Activated CD4-positive, alpha-beta T cell treated with anti-CD3 and anti-CD28 coated beads for 24 hours (primary cell): ENCODE results near the gene MFSD11.
"Not testable (repeated sequence)": the region's sequence is repeated elsewhere in the genome, so short reads cannot be mapped to it uniquely, and the experiment has no call there.

ENCODE experiments used
- DNase-seq, 2 donors: peaks; one replicate each; pipeline ENCODE4 v3.0.0-alpha.2; 2020; ENCODE audit warnings: low read depth in 2 of 2

The MFSD11 gene

DNA sequence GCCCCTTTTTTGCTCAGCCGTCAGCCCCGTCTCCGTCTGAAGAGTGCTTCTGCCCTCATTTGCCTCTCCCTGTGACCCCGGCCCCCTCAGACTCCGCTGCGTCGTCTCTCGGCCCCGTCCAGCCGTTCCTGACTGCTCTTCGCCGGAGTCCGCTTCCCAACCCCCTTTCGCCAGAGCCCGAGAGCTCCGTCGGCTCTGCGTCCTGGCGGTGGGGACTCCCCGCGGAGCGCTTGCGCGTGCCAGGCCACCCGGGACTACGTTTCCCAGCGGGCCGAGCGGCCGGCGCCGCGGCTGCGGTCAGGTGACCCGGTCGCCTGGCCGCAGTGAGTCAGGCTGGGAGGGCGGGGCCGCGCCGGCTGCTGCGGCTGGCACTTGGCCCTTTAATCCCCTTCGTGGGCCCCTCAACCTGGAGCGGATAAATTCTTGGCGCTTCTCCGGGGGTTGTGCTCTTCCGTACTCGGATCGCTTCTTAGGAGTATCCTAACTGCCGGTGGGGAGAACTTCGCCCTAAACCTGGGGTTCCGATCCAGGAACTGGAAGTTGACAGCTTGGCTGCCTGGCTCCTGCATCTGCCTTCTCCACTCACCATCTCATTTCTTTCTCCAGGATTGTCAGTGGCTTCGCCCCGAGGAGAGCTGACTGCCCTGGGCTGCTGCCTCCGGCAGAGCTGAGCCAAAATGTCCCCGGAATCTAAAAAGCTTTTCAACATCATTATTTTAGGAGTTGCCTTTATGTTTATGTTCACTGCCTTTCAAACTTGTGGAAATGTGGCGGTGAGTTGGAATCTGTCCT, at the start of gene MFSD11:
MFSD11 (plus strand) TSS at position 444 of the 792 bp plus-strand sequence; CDS start at position 678, 234 bp downstream.
- peak; percentile 82 to 83 for DNase-seq

DNA sequence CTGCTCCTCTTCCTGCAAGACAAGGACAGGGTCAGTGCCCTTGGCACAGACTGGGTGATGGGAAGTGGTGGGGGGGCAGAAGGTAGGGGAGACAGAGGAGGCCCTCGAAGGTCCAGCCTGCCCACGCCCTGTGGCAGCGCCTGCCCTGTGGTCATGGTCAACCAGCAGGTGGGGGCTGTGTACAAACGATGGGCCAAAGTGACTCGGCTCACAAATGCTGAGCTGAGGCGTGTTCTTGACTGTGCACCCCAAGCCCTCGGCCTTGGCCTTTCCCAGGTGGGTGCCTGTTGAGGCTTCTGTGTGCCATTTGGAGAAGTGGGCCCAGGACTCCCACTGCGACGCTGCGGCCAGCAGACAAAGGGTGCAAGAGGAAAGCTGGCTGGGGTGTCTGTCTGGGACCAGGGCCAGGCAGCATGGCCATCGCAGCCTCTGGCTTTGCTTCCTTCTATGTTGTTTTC, 49.7 kb upstream of the MFSD11 start:
- DNase-seq, result no peak

DNA sequence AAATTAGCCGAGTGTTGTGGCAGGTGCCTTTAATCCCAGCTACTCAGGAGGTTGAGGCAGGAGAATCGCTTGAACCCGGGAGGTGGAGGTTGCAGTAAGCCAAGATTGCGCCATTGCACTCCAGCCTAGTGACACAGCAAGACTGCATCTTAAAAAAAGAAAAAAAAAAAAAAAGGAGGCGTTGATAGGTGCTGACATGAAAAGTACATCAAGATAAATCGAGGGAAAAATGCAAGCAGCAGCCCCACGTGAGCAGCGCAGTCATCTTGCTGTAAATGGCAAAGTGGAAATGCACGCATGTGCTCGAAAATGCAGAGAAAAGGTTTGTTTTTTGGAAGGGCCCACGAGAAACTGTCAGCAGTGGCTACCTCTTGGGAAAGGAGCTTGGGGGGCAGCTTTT, 48.1 kb upstream of the MFSD11 start:
- DNase-seq, result no peak

DNA sequence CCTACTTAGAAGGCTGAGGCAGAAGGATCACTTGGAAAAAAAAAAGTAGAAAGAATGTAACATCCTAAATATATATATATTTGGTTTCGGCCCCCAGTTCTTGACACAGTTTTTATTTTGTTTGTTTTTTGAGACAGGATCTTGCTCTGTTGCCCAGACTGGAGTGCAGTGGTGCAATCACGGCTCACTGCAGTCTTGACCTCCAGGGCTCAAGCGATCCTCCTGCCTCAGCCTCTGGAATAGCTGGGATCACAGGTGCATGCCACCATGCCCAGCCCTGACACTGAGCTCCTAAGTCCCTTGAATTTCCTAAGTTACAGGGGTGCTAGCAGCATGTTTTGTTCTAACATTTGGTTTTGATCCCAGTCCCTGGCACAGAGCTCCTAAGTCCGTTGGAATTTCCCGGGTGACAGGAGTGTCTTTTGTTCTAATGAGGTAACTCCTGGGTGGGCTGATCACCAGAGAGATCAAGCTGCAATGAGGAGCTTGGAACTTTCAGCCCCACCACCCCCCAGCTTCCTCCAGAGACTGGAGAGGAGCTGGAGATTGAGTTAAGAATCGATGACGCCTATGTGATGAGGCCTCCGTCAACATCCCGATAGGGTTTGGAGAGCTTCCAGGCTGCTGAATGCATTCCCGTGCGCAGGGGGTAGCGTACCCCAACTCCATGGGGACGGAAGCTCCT, 47.2 kb upstream of the MFSD11 start:
- DNase-seq, result no peak

DNA sequence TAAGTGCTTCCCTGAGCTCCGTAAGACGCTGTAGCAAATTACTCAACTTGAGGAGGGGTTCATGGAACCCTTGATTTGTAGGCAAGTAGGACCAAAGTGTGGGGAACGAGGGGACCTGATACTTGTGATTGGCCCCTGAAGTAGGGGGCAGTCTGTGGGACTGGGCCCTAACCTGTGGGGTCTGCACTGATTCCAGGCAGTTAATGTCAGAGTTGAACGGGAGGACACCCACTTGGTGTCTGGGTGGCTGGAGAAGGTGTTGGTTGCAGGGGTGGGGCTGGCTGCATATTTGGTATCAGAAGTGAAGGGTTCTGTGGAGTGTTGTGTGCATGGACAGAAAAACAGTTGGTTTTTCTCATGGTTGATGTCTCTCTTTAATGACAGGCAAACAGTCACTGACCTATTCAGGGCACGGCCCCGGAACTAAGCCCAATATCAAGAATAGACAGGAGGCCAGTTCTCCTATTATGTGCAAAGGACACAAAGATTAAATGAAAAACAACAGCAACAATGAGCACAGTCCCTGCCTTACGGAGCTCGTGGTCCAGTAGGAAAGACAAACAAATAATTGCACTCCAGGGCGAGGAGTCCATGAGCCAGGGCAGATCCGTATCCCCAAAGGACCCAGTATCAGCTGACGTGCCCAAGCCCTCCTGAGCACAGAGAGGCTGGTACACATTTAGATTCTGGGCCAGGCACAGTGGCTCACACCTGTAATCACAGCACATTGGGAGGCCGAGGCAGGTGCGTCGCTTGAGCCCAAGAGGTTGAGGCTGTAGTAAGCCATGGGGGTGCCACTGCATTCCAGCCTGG, 46.3 kb upstream of the MFSD11 start:
- DNase-seq, result no peak

DNA sequence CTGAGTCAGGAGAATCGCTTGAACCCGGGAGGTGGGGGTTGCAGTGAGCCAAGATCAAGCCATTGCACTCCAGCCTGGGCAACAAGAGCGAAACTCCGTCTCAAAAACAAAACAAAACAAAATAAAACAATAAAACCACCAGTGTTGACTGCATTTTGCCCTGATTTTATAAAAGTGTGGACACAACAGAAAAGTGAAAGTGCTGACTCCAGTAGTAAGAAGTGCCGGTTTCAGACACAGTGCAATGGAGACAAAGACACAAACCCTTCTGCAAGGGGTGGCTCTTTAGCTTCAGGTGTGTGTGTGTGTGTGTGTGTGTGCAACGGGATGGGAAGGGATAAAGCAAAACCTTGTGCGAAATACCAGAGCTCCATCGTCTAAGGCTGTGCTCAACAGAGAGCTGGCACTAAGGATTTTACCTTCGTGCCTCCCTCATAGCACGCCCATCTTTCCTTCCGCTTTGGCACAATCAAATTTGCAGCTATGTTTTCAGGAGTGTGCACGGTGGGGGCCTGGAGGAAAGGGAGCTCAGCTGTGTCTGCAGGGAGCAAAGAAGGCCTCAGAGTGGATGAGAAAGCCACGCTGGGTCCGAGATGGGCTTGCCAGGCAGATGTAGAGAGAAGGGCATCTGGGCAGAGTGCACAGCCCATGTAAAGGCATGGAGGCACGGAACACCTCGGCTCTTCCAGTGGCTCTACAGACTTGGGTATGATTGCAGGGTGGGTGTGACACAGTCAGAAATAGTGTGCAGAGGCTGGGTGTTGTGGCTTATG, 42.7 kb upstream of the MFSD11 start:
- DNase-seq, result no peak

DNA sequence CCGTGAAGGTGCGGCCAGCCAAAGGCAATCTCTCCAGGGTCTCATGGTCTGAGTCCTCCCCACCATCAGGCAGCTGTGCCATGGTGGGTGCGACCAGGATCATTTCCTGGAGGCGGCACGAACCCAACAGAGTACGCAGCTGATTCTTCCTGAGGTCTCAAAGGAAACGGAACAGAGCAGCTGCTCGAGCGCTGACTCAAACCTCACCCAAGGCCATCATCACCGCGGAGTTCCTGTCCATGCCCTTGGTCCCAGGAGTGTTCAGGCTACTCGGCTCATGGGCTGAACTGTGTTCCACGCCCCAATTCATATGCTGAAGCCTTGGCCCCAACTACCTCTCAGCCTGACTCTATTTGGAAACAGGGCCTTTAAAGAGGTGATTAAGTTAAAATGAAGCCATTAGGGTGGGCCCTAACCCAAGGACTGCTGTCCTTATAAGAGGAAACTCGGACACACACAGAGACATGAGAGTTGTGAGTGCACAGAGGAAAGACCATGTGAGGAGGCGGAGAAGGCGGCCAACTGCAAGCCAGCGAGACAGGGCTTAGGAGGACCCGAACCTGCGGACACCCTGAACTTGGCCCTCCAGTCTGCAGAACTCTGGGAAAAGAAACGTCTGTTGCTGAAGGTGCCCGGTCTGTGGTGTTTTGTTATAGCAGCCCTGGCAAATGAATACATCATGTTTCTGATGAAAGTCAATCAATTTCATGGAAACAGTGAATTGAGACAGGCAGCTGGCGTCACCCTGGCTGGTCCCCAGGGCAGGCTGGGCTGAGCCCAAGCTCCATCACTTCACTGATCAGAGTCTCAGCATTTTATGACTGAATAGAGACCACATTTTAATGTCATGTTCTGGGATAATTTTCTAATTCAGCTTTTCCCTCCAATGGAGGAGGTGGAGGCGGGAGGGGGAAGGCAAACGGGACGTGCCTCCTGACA, 40.9 kb upstream of the MFSD11 start:
- no peak for DNase-seq

DNA sequence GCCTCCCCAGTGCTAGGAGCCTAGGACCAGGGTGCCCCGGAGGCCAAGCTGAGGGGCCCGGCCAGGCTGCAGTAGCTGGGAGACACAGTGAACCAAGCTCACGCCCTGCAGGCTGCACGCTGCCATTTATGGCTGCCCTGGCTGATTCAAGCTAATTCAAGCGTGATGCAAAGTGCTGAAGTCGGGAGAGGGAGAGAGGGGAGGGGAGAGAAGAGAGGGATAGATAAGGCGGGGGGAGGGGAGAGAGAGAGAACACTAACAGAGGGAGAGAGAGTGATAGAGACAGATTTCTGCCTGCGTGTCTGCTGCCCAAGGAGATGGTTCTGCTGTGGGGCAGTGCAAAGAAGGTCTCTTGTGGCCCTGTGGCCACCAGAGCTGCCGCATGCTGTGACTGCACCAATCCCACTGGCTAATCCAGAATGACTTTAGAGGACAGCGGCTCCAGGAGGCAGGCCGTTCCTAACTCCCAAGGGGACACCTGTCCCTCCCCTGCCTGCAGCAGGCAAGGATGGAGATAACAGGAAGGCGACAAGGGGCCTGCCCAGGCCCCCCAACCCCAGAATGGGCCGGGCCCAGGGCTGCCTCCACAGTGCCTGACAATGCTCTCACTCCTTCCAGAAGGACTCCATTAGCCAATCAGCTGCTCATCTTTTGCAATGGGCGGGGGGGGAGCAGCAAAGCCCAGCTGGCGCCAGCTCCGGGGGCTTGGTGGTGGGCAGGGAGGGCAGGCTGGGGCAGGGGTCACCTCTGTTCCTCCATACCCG, 40.0 kb upstream of the MFSD11 start:
- DNase-seq, result no peak

DNA sequence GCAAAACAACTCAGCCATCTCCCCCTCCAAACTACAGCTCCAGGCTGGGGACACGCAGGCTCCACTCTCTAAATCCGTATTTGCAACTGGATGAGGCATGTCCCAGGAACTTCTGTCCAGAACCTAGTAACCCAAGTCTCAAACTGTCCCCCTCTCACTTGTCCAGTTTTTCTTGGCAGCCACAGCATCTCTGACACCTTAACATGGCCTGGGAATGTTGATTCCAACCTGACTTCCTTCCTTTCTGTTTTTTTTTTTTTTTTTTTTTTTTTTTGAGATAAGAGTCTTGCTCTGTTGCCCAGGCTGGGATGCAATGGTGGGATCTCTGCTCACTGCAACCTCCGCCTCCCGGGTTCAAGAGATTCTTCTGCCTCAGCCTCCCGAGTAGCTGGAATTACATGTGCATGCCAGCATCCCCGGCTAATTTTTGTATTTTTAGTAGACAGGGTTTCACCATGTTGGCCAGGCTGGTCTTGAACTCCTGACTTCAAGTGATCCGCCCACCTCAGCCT, 39.4 kb upstream of the MFSD11 start:
- DNase-seq, result not testable (repeated sequence)

DNA sequence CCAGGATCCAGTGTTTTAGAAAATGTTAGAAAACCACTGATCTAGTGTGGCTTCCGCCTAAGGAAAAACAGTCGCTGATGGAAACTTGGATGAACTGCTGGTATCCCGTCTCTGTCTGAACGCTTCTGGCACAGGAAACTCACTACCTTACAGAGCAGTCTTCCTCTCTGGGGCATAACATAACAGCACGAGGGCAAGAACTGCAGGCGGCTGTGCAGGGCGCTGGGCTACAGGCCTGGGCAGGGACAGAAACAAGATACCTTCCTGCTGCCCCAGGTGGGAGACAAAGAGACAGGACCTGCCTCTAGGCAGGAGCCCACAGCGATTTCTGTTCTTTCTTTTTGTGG, 37.7 kb upstream of the MFSD11 start:
- DNase-seq, result no peak

DNA sequence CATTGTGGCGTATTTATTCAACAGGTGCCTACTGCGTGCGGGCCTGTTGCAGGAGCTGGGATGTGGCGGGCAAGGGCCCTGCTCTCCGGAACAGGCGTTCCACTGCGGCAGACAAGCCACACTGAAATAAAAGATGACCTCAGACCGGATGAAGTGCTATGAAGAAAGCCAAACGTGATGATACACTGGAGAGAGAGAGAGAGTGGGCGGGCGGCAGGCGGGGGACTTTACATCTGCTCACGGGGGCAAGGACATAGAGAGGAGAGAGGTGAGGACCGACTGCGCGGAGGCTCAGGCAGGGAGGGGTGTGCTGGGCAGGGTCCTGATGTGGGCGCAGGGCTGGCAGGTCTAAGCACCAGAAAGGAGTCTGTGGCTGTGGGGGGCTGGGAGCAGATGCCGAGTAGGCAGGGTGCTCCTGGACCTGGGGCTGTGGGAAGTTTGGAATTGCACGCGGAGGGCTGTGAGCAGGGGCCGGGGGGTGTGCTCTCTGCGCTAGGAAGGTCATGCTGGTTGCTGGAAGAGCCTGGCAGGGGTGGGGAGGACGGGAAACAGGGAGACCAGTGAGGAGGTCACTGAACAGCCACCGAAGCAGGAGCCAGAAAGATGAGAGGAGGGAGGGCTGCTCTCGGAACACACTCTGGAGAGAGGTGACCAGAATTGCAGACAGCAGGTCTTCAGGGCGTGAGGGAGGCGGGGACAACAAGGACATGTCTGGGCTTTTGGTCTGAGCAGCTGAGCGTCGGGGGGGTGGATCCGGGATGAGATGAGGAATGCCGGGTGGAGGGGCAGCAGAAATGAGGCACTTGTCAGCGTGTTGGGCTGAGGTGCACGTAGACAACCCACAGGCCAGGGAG, 37.1 kb upstream of the MFSD11 start:
- DNase-seq, result no peak

DNA sequence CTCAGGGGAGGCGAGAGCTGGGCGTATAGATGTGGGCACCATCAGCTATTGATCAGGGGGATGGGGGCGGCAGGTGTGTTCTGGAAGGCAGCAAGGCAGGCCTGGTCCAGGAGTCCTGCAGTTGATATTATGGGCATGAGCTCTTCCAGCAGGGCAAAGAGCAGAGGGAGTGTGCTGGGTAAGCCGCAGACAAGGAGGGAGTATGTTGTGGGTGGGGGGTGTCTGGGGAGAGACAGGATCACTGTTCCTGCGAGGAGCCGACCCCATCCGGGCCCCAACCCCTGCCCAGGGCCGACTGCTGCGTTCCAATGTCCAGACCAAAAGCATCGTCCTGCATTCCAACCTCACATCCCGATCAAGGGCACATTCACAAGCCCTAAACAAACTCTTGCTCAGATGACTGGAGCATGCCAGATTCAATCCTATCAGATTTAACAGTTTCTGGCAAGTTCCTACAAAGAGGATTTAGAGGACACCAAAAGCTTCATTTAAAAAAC, 36.4 kb upstream of the MFSD11 start:
- no peak for DNase-seq

DNA sequence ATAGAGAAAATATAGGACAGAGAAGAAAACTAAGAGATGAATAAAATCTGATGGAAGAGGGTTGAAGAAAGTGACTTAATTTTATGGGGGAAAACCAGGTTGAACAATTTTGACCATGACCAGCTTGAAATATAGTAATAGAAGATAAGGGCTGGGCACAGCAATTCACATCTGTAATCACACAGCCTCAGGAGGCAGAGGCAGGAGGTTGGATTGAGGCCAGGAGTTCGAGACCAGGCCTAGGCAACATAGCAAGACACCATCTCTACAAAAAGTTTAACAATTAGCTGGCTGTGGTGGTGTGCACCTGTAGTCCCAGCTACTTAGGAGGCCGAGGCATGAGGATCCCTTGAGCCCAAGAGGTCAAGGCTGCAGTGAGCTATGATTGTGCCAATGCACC, 35.8 kb upstream of the MFSD11 start:
- no peak for DNase-seq

DNA sequence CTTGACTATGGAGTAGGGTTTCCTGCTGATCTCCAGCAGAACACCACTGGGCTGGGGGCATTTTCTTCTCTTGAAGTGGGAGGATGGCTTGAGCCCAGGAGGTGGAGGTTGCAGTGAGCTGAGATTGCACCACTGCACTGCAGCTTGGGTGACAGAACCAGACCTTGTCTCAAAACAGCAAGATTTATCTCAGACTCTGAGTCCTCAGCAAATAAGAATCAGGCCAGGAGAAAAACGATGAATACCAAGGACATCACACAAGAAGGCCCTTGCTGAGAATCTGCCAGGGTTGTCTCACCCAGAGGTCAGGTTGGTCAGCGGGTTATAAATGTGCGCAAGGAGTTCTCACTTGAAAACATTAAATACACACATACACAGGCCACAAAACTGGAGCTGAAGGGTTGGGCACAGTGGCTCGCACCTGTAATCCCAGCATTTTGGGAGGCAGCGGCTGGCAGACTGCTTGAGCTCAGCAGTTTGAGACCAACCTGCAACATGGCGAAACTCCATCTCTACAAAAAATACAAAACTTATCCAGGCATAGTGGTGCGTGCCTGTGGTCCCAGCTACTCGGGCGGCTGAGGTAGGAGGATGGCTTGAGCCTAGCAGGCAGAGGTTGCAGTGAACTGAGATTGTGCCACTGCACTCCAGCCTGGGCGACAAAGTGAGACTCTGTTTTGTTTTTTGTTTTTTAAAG, 34.8 kb upstream of the MFSD11 start:
- DNase-seq, result no peak

DNA sequence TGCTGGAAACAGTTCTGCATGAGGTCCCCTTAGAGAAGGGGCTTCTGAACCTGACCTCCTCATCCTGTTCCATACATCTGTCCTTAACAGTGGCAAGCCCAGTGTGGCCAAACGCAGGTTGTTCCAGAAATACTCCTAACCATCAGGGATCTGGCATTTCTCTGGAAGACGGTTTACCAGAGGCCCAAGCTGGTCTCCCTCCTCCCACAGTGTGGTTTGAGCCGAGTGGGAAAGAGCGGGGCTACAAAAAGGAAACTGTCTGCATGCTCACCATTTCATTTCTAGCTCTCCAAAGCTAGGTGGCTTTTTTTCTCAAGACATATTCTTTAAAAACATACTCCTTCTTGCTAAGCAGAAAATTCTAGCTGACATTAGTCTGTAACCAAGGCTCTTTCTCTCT, 33.1 kb upstream of the MFSD11 start:
- DNase-seq, result no peak

DNA sequence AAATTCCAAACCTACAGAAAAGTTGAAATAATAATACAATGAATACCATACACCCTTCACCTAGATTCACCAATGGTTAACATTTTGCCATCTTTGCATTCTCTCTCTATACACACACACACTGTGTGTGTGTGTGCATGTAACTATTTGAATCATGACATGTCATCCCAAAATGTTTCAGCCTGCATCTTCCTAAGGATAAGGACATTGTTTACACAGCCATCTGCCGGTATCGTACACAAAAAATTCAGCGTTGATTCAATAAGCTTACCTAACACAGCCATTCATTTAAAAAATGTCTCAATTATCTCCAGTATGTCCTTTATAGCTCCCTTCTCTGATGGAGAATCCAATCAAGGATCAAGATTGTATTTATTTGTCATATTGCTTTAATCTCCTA, 31.1 kb upstream of the MFSD11 start:
- no peak for DNase-seq

DNA sequence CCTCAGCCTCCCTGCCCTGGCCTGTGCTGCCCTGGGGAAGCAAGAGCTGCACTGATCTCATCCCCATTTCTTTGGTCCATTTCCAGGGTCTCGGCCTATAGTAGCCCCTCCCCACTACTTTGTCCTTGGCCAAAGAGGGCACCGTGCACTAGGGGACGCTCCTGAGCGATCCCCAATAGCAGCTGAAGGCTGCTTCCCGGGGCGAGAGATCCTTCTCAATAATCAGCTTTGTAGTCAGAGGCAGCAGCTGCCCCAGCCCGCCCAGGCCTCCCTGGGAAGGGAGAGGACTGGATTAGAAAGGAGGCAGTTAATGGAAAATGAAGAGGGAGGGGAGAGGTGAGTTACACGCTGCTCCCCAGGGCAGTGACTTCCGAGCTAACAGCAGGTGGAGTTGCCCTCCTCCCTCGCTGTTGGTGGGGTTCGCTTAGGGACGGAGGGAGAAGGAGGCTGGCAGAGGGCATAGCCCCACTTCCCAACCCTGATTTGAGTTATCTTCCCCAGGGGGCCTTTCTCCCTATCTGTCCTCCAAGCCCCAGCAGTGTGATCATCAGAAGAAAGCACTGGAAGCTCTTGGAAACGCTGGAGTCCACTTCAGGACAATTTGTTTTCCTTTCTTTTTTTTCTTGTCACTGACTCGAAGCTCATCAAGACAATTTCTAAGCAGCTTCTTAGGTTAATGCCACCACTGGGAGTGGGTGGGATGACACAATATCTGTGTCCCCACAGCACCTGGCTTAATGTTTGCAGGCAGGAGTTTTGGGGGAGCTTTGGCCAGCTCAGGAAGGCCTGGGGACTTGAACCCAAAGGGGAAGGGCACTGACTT, 29.7 kb upstream of the MFSD11 start:
- no peak for DNase-seq
